OCI-LY3 (cell line): ENCODE measurements around the gene ADGRG6.

ENCODE experiments used
- EZH2phosphoT487 ChIP-seq: fragments of 200-600 bp; shearing (Covaris generic); IDR thresholded peaks from 2 replicates; pipeline ENCODE4 v1.6.1; 2018; ENCODE audit warnings: antibody characterized with exemption, mixed run types, low read depth
- TF ChIP-seq, protein P1 (sequence below): fragments of 200-600, 300-600 bp; sonication (generic); IDR thresholded peaks from 2 replicates; pipeline ENCODE4 v1.5.1; 2014; ENCODE audit warnings: antibody characterized with exemption, low read length, low read depth

DNA sequence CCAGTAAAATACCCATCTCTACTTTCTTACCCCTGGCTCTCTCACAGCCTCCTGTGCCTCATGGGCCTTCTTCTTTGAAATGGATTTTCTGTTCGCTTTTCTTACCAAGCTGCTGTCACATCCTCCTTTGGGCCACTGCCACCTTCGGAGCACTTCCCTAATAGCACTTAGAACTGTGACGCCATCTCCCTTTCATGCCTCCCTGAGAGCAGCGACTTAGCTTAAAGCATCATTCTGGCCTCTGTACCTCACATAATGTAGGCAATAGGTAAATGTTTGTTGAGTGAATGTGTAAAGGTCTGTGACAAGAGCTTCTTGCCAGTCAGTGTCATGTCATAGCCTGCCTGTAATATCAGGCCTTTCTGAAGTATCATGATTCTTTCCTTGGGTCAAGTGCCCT lies 78.8 kb downstream of the ADGRG6 start:
- TF ChIP-seq, protein P1, sequence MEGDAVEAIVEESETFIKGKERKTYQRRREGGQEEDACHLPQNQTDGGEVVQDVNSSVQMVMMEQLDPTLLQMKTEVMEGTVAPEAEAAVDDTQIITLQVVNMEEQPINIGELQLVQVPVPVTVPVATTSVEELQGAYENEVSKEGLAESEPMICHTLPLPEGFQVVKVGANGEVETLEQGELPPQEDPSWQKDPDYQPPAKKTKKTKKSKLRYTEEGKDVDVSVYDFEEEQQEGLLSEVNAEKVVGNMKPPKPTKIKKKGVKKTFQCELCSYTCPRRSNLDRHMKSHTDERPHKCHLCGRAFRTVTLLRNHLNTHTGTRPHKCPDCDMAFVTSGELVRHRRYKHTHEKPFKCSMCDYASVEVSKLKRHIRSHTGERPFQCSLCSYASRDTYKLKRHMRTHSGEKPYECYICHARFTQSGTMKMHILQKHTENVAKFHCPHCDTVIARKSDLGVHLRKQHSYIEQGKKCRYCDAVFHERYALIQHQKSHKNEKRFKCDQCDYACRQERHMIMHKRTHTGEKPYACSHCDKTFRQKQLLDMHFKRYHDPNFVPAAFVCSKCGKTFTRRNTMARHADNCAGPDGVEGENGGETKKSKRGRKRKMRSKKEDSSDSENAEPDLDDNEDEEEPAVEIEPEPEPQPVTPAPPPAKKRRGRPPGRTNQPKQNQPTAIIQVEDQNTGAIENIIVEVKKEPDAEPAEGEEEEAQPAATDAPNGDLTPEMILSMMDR: no peak
- no peak for TF ChIP-seq EZH2phosphoT487
